Measurements from ENCODE around the gene SETD1A. TPM values are rescaled to one million over a fixed set of nuclear protein-coding genes. Genes with fewer than 3 reads are reported as not detected.

Gene SETD1A
- total RNA-seq, 2 donors from 2014 or later, result 10.0 to 29.1 TPM

- no peak for DNase-seq (ENCODE audit: low spot score)
- H3K4me1 ChIP-seq (replicated peaks), result no peaks in the 10 kb centered on the region
- no peaks in the 10 kb centered on the region for H3K9me3 ChIP-seq
- peak overlapping the region; percentile 29 to 38 for H3K4me3 ChIP-seq
- WGBS, result 23% methylated on average over 23 of the region's 23 CpGs
- no peaks in the 10 kb centered on the region for H3K27me3 ChIP-seq (replicated peaks; ENCODE audit: insufficient read depth)
- intact Hi-C loops (cut with DNase I), result loop anchor here (5.0 kb wide), 1 partner anchor 36 kb away; the partner anchor contains the start of gene STX4
- H3K36me3 ChIP-seq, result no peaks in the 10 kb centered on the region
- TF ChIP-seq POLR2AphosphoS5 (IDR thresholded peaks at IDR 0.05) (no peak), CTCF (IDR thresholded peaks at IDR 0.05) (no peak), POLR2A (IDR thresholded peaks at IDR 0.05) (no peak)
- peak overlapping the region; percentile 36 to 38 for H3K27ac ChIP-seq
These were observed 38.9 kb downstream of the SETD1A start for GRCh38 chr16:30996324-30996984.

GRCh38 chr16:30996985-30997724 is 39.6 kb downstream of the SETD1A start:
- WGBS, result 7% methylated on average over 55 of the region's 60 CpGs
- no peaks in the 10 kb centered on the region for H3K9me3 ChIP-seq
- intact Hi-C loops (cut with DNase I), result loop anchor here (5.0 kb wide), 1 partner anchor 35 kb away; the partner anchor contains the start of gene STX4
- peak; percentile 68 for DNase-seq (ENCODE audit: low spot score)
- H3K4me1 ChIP-seq (replicated peaks), result no peaks in the 10 kb centered on the region
- peak overlapping the region; percentile 29 to 38 for H3K4me3 ChIP-seq
- TF ChIP-seq POLR2AphosphoS5 (IDR thresholded peaks at IDR 0.05), result peak; percentile 13
- TF ChIP-seq CTCF (IDR thresholded peaks at IDR 0.05), result no peak
- no peaks in the 10 kb centered on the region for H3K27me3 ChIP-seq (replicated peaks; ENCODE audit: insufficient read depth)
- H3K36me3 ChIP-seq, result no peaks in the 10 kb centered on the region
- peak overlapping the region; percentile 36 to 38 for H3K27ac ChIP-seq

GRCh38 chr16:30997725-30998711 is 40.5 kb downstream of the SETD1A start:
- intact Hi-C loops (cut with DNase I), result loop anchor here (5.0 kb wide), 1 partner anchor 34 kb away; the partner anchor contains the start of gene STX4
- peak overlapping the region; percentile 29 to 38 for H3K4me3 ChIP-seq
- H3K36me3 ChIP-seq, result no peaks in the 10 kb centered on the region
- H3K27ac ChIP-seq, result peak overlapping the region in 1 of 2 donors; percentile 38
- H3K9me3 ChIP-seq, result no peaks in the 10 kb centered on the region
- no peak for DNase-seq (ENCODE audit: low spot score)
- TF ChIP-seq CTCF (IDR thresholded peaks at IDR 0.05) (no peak), POLR2A (IDR thresholded peaks at IDR 0.05) (no peak), POLR2AphosphoS5 (IDR thresholded peaks at IDR 0.05) (no peak)
- no peaks in the 10 kb centered on the region for H3K4me1 ChIP-seq (replicated peaks)
- WGBS, result 79% methylated on average over 21 of the region's 21 CpGs
- H3K27me3 ChIP-seq (replicated peaks; ENCODE audit: insufficient read depth), result no peaks in the 10 kb centered on the region

- Histone ChIP-seq H3K4me1 (replicated peaks) (no peaks in the 10 kb centered on the region), H3K36me3 (no peaks in the 10 kb centered on the region), H3K9me3 (no peaks in the 10 kb centered on the region), H3K27me3 (replicated peaks; ENCODE audit: insufficient read depth) (no peaks in the 10 kb centered on the region), H3K27ac (no peak overlapping the region), H3K4me3 (no peak overlapping the region)
- intact Hi-C loops (cut with DNase I), result loop anchor here (5.0 kb wide), 1 partner anchor 33 kb away; the partner anchor contains the start of gene STX4
- WGBS, result 65% methylated on average over 6 of the region's 6 CpGs
- no peak for DNase-seq (ENCODE audit: low spot score)
- TF ChIP-seq CTCF (IDR thresholded peaks at IDR 0.05) (no peak), POLR2AphosphoS5 (IDR thresholded peaks at IDR 0.05) (no peak), POLR2A (IDR thresholded peaks at IDR 0.05) (no peak)
These were observed 41.6 kb downstream of the SETD1A start for GRCh38 chr16:30998852-30999761.
